ENCODE data around the gene EDEM1. TPM values are rescaled to one million over a fixed set of nuclear protein-coding genes. Genes with fewer than 3 reads are reported as not detected.

Gene EDEM1
- total RNA-seq, 1 donor from 2014 or later: 49.1 TPM

DNA sequence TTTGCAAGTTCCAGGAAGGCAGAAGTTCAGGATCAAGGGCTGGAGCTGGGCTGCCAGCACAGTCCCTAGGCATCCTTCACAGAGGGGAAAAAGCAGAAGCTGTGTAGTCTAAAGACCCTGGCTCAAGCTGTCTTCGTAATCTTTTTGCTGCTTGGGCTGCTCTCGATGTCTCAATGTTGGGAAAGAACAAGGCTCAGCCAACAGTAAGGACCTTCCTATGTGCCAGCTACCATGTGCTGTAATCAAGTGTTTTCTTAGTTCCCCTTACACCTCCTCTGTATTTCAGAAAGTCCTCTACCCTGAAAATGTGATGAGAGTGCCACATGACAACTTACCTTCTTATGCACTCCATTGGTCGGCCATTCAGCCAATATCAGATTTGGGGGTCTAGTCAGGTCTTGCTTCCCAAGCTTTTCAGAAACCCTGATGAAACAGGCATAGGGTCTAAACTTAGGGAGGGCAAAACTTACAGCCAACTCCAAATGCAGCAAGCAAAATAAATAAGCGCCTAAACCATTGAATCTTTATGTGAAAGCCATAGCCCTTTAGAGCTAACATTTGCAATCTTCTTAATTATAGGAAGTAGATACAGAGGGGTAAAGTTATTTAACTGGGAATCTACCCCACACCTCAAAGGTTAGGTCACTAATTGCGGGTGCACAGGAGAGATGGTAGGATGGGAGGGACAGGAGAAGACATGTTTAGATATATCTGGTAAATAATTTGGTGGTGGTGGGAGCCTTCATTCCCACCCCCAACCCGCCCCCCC lies 1.2 kb upstream of the EDEM1 start:
- TF ChIP-seq, protein P1, sequence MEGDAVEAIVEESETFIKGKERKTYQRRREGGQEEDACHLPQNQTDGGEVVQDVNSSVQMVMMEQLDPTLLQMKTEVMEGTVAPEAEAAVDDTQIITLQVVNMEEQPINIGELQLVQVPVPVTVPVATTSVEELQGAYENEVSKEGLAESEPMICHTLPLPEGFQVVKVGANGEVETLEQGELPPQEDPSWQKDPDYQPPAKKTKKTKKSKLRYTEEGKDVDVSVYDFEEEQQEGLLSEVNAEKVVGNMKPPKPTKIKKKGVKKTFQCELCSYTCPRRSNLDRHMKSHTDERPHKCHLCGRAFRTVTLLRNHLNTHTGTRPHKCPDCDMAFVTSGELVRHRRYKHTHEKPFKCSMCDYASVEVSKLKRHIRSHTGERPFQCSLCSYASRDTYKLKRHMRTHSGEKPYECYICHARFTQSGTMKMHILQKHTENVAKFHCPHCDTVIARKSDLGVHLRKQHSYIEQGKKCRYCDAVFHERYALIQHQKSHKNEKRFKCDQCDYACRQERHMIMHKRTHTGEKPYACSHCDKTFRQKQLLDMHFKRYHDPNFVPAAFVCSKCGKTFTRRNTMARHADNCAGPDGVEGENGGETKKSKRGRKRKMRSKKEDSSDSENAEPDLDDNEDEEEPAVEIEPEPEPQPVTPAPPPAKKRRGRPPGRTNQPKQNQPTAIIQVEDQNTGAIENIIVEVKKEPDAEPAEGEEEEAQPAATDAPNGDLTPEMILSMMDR (IDR thresholded peaks at IDR 0.05): no peak
- peak overlapping the region; percentile 91 for H3K4me3 Mint-ChIP-seq (ENCODE audit: unreplicated experiment)
- peak overlapping the region; percentile 29 for H3K27ac Mint-ChIP-seq (ENCODE audit: unreplicated experiment)
- peaks cover under 1% of the 10 kb centered on the region for H3K36me3 Mint-ChIP-seq (ENCODE audit: low read depth)
- H3K4me1 Mint-ChIP-seq (ENCODE audit: low read depth): peaks cover 35% of the 10 kb centered on the region
- no peaks in the 10 kb centered on the region for H3K27me3 Mint-ChIP-seq (ENCODE audit: low read depth)
- DNase-seq (ENCODE audit: low spot score): no peak
- H3K9me3 Mint-ChIP-seq (ENCODE audit: low read depth): no peaks in the 10 kb centered on the region

DNA sequence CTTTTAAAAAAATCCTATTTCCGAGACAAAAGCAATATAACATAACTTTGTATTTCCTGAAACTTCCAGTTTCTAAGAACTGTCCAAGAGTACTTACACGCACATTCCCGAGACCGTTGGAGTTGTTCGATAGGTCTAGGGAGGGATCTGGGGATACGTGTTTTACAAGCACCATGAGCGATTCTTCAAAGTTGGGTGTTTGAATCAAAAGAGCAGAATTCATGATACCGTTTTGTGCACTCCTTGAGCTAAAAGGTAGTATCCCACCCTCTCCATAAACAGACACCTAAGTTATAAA lies 700 bp upstream of the EDEM1 start:
- Mint-ChIP-seq H3K4me1 (ENCODE audit: low read depth) (peaks cover 40% of the 10 kb centered on the region), H3K9me3 (ENCODE audit: low read depth) (no peaks in the 10 kb centered on the region), H3K27me3 (ENCODE audit: low read depth) (no peaks in the 10 kb centered on the region), H3K27ac (ENCODE audit: unreplicated experiment) (peak overlapping the region; percentile 100), H3K36me3 (ENCODE audit: low read depth) (no peaks in the 10 kb centered on the region), H3K4me3 (ENCODE audit: unreplicated experiment) (peak overlapping the region; percentile 91)
- TF ChIP-seq, protein P1 (IDR thresholded peaks at IDR 0.05): no peak
- no peak for DNase-seq (ENCODE audit: low spot score)

DNA sequence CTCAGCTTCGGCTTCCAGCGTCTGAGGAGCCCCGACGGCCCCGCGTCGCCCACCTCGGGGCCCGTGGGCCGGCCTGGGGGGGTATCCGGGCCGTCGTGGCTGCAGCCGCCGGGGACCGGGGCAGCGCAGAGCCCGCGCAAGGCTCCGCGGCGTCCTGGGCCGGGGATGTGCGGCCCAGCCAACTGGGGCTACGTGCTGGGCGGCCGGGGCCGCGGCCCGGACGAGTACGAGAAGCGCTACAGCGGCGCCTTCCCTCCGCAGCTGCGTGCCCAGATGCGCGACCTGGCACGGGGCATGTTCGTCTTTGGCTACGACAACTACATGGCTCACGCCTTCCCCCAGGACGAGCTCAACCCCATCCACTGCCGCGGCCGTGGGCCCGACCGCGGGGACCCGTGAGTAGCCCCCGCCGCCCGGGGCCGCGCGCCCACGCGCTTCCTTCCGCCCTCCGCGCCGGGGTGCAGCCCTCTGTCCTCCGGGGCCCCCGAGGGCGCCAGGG lies 462 bp downstream of the EDEM1 start:
- H3K4me3 Mint-ChIP-seq (ENCODE audit: unreplicated experiment): peak overlapping the region; percentile 97
- no peaks in the 10 kb centered on the region for H3K36me3 Mint-ChIP-seq (ENCODE audit: low read depth)
- H3K27ac Mint-ChIP-seq (ENCODE audit: unreplicated experiment): peak overlapping the region; percentile 93
- H3K9me3 Mint-ChIP-seq (ENCODE audit: low read depth): no peaks in the 10 kb centered on the region
- peaks cover 51% of the 10 kb centered on the region for H3K4me1 Mint-ChIP-seq (ENCODE audit: low read depth)
- no peak for DNase-seq (ENCODE audit: low spot score)
- TF ChIP-seq, protein P1 (IDR thresholded peaks at IDR 0.05): no peak
- H3K27me3 Mint-ChIP-seq (ENCODE audit: low read depth): no peaks in the 10 kb centered on the region

DNA sequence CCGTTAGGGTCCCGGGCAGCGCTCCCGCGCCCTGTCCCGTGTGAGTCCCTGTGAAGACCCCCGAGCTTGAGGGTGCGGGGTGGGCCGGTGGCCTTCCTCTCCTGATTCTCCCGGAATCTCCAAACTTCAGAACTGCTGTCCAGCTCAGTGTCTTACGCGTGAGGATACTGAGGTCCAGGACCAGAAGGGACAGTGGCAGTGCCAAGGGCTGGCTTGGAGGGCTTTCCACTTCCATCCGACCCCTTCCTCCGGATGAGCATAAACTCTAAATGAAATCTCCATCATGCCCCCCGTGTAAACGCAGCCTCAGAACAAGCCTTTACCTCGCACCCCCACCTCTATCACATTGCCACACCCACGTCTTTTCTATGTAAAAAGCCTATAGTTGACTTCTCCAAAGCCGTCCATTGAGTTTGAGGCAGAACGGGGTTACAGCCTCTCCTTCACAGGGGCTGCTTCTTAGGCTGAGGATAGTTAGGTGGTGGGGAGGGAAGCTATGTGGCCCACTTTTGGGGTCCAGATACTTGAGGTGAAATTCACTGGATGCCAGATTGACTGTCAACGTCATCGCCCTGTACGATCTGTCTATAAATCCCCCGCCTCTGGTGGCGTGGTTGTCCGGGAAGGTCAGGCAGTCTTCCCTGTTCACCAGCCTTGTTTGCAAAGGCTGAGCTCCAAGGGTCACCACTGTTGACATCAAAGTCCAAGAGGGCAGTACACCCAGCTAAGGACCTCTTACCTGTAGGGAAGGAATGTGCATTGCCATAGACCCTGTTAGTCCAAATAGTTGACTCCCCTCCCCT lies 1.1 kb downstream of the EDEM1 start:
- no peaks in the 10 kb centered on the region for H3K9me3 Mint-ChIP-seq (ENCODE audit: low read depth)

More for the DNA sequence above, 1.1 kb downstream of the EDEM1 start:
- TF ChIP-seq, protein P1 (IDR thresholded peaks at IDR 0.05): no peak
- Mint-ChIP-seq H3K4me1 (ENCODE audit: low read depth) (peaks cover 53% of the 10 kb centered on the region), H3K36me3 (ENCODE audit: low read depth) (no peaks in the 10 kb centered on the region), H3K4me3 (ENCODE audit: unreplicated experiment) (peak overlapping the region; percentile 97), H3K27me3 (ENCODE audit: low read depth) (no peaks in the 10 kb centered on the region), H3K27ac (ENCODE audit: unreplicated experiment) (peak overlapping the region; percentile 93)
- no peak for DNase-seq (ENCODE audit: low spot score)
